Stomach (tissue), 4 donors: ENCODE measurements around the gene KLHL2.

ENCODE experiments used
- CTCF ChIP-seq, 7 experiments: fragments of 450-650 bp in 4 of 7; fragments of 200-600 bp in 3 of 7; sonication (generic) in 3 of 7; IDR thresholded peaks; one replicate each; pipeline ENCODE4 v1.5.1; 2016 to 2019; ENCODE audit warnings: antibody characterized with exemption in 7 of 7, control low read depth in 2 of 7, mild to moderate bottlenecking in 1 of 7
- EP300 ChIP-seq: sonication (generic); formaldehyde crosslinking; IDR thresholded peaks from one replicate; pipeline ENCODE4 v1.6.1; 2017; ENCODE audit warnings: antibody characterized with exemption
- POLR2A ChIP-seq, 4 donors: fragments of 450-650 bp; IDR thresholded peaks; one replicate each; pipeline ENCODE4 v1.6.1; 2016; ENCODE audit warnings: antibody characterized with exemption in 4 of 4, control low read depth in 2 of 4, mild to moderate bottlenecking in 1 of 4, moderate library complexity in 1 of 4
- POLR2AphosphoS5 ChIP-seq, 3 donors: sonication (generic); formaldehyde crosslinking; IDR thresholded peaks; one replicate each; pipeline ENCODE4 v1.6.1; 2016; ENCODE audit warnings: antibody characterized with exemption in 3 of 3

GRCh38 chr4:165367040-165367439, 159.7 kb downstream of the KLHL2 start:
- no peak for TF ChIP-seq CTCF (IDR thresholded peaks at IDR 0.05)
- TF ChIP-seq POLR2A (IDR thresholded peaks at IDR 0.05): no peak
- no peak for TF ChIP-seq POLR2AphosphoS5 (IDR thresholded peaks at IDR 0.05)
- no peak for TF ChIP-seq EP300
